Right cardiac atrium (tissue), 5 donors: ENCODE results near the gene KIF1B. TPM values are rescaled to one million over a fixed set of nuclear protein-coding genes. Genes with fewer than 3 reads are reported as not detected.
A peak's percentile ranks its signal among the peaks of the same experiment; 100 is the strongest.
"Not testable (repeated sequence)": the region's sequence is repeated elsewhere in the genome, so short reads cannot be mapped to it uniquely, and the experiment has no call there.

Source experiments
- ATAC-seq, 2 donors: fragments of 200-7000 bp; cut with Tn5 transposase; one replicate each; pipeline versions ENCODE4 v1.8.0 to v1.9.1; 2020; ENCODE audit warnings: moderate library complexity in 2 of 2, mild to moderate bottlenecking in 1 of 2
- DNase-seq, 3 donors: peaks; one replicate each; pipeline ENCODE4 v3.0.0-alpha.2; 2020
- H3K27ac ChIP-seq: one replicate; pipeline ENCODE4 v1.5.1; 2013; ENCODE audit warnings: mild to moderate bottlenecking, low read length, control low read depth, moderate library complexity
- H3K27me3 ChIP-seq: one replicate; pipeline ENCODE4 v1.6.1; 2013; ENCODE audit not compliant: control insufficient read depth, insufficient read depth
- H3K4me1 ChIP-seq: one replicate; pipeline ENCODE4 v1.6.1; 2013; ENCODE audit warnings: low read length; ENCODE audit not compliant: control insufficient read depth, insufficient read depth
- H3K4me3 ChIP-seq: one replicate; pipeline ENCODE4 v1.5.1; 2013; ENCODE audit warnings: low read length, control low read depth
- H3K9me3 ChIP-seq: one replicate; pipeline ENCODE4 v1.6.1; 2013; ENCODE audit warnings: low read length; ENCODE audit not compliant: control insufficient read depth
- WGBS: extraction: QIAGEN DNeasy Blood & Tissue Kit; methylation state at CpG from one replicate; pipeline ENCODE4 v1.1.7; 2013; 5-methylcytosine and 5-hydroxymethylcytosine counted together
- intact Hi-C, 4 donors: fragments of 100-400 bp; cut with DNase I; formaldehyde crosslinking; loops; one replicate each; pipeline versions ENCODE4 v1.11.0 to v1.14.0; 2022 to 2023
- polyA plus RNA-seq: library from polyadenylated mRNA; stranded (reverse); fragments of 200-250 nt; gene quantifications from one replicate; pipeline ENCODE4 v1.2.3, GENCODE V29; 2013
- total RNA-seq, 4 donors: library from RNA; stranded (reverse); fragmentation: NEBNext Ultra II Directional; extraction: Animal tissue kit (Norgen Biotek cat#: 25700); gene quantifications; one replicate each; pipeline ENCODE4 v1.2.1, GENCODE V29; 2021
- donor health status: healthy with polysubstance abuse.
- donor health status: DM: no; HTN: yes; CAD: no.
- donor health status: DM: no; HTN: no; CAD: no.
- donor health status: DM: no; HTN: yes; CAD: no; lungs with severe emphysema.
- donor health status: DM: yes; HTN: yes; CAD: no.

Gene KIF1B
- total and polyA plus RNA-seq, 5 donors, result 23.8 to 67.9 (median 62.2) TPM

GRCh38 chr1:10368194-10368593, 157.8 kb downstream of the KIF1B start:
- Histone ChIP-seq H3K4me3 (no peak overlapping the region), H3K4me1 (no peaks in the 10 kb centered on the region), H3K9me3 (no peaks in the 10 kb centered on the region), H3K27me3 (no peaks in the 10 kb centered on the region), H3K27ac (no peak overlapping the region)
- DNase-seq (no peak), ATAC-seq (no peak)
- intact Hi-C loops, result no loop called here
- 80% methylated on average over 6 of the region's 6 CpGs for WGBS

DNA sequence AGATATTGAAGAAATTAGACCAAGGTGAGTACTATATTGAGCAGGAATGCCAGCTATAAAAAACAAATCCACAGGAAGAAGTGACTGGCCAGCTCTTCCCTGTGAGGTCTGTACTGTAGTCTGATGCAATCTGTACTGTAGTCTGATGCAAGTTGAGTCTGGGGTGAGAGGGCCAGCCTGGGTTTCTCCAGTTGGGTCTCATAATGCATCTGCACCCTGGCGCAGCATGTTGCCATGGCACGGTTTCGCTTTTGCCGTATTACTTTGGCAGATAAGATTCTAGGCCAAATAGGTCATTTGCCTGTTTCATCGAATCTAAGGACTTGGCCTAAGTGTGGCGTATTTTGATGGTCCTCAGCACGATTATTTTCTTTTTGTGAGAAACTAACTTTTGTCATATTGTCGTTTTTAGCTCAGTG, 164.1 kb downstream of the KIF1B start:
- 88% methylated on average over 8 of the region's 8 CpGs for WGBS
- Histone ChIP-seq H3K27ac (no peak overlapping the region), H3K9me3 (no peaks in the 10 kb centered on the region), H3K27me3 (no peaks in the 10 kb centered on the region), H3K4me1 (peaks cover 4% of the 10 kb centered on the region), H3K4me3 (no peak overlapping the region)
- intact Hi-C loops, result loop anchor here in 1 of 4 donors (10.0 kb wide), 1 partner anchor 50 kb away; no protein-coding TSS in a partner anchor
- DNase-seq, result no peak
- no peak for ATAC-seq

DNA sequence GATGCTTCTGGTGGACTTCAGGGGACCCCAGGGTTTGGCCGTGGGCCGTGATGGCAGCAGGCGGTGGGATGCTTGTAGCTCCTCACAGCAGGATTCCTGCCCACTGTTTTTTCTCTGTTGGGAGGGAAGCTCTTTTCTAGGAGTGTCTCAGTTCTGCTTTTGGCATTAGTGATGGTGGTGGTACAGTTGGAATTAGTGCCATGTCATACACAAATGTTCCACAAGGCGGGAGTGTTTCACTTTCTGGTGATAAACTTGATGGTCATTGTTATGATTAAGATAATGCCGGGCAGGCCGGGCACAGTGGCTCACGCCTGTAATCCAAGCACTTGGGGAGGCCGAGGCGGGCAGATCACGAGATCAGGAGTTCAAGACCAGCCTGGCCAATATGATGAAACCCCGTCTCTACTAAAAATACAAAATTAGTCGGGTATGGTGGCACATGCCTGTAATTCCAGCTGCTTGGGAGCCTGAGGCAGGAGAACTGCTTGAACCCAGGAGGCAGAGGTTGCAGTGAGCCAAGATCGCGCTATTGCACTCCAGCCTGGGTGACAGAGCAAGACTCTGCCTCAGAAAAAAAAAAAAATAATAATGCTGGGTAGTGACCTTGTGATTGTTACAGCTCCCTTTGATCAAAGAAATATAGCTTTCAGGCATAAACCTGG, 167.1 kb downstream of the KIF1B start:
- peak; percentile 76 to 87 (median 82) for DNase-seq
- not testable (repeated sequence) for H3K4me1 ChIP-seq, H3K27ac ChIP-seq, H3K4me3 ChIP-seq, H3K27me3 ChIP-seq, H3K9me3 ChIP-seq
- intact Hi-C loops, result loop anchor here (2.0 to 10.0 kb wide), 3 partner anchors 47 to 51 kb away; no protein-coding TSS in a partner anchor
- WGBS, result 24% methylated on average over 14 of the region's 14 CpGs
- peak; percentile 78 to 89 for ATAC-seq

GRCh38 chr1:10378081-10378841, 167.9 kb downstream of the KIF1B start:
- H3K9me3 ChIP-seq, result no peaks in the 10 kb centered on the region
- intact Hi-C loops, result loop anchor here in 3 of 4 donors (5.0 to 10.0 kb wide), 2 partner anchors 47 to 49 kb away; no protein-coding TSS in a partner anchor
- peak; percentile 18 to 65 for ATAC-seq
- H3K27ac ChIP-seq, result no peak overlapping the region
- no peak overlapping the region for H3K4me3 ChIP-seq
- DNase-seq, result peak; percentile 49 to 70 (median 61)
- 59% methylated on average over 15 of the region's 15 CpGs for WGBS
- H3K4me1 ChIP-seq, result peaks cover 4% of the 10 kb centered on the region
- H3K27me3 ChIP-seq, result no peaks in the 10 kb centered on the region

GRCh38 chr1:10379101-10379620, 168.8 kb downstream of the KIF1B start:
- Histone ChIP-seq H3K27ac (no peak overlapping the region), H3K4me1 (peaks cover 4% of the 10 kb centered on the region), H3K27me3 (no peaks in the 10 kb centered on the region), H3K4me3 (no peak overlapping the region), H3K9me3 (no peaks in the 10 kb centered on the region)
- intact Hi-C loops, result loop anchor here in 3 of 4 donors (5.0 to 10.0 kb wide), 2 partner anchors 46 to 48 kb away; no protein-coding TSS in a partner anchor
- no peak for ATAC-seq
- WGBS, result 83% methylated on average over 10 of the region's 10 CpGs
- no peak for DNase-seq

GRCh38 chr1:10379676-10380075, 169.3 kb downstream of the KIF1B start:
- H3K4me1 ChIP-seq, result peaks cover 4% of the 10 kb centered on the region
- DNase-seq, result no peak

DNA sequence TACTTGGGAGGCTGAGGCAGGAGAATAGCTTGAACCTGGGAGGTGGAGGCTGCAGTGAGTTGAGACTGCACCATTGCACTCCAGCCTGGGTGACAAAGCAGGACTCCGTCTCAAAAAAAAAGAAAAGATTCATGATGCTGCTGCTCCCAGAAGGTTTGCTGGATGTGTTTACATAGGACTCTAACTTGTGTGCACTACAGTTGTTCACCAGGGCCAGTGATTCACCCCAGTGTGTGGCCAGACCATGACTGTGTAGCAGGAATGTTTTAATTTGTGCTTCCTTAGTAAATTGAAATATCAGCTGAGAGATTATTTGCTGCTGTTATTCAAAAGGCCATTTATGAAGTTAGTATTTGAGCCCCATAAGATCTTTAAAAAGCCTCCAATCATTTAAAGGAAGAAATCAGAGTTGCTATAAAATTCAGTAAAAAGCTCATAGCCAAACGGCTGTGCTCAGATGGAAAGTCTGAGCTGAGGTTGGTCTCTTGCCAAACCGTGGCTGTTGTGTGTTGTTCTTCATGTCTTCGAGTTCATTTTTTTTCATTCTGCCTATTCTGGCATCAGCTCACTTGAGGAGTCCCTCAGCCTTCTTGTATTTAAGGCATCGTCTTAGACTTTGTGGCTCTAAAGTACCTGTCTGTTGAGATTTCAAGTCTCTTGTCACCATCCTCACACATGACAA, 170.4 kb downstream of the KIF1B start:
- intact Hi-C loops, result no loop called here
- no peaks in the 10 kb centered on the region for H3K27me3 ChIP-seq
- no peaks in the 10 kb centered on the region for H3K9me3 ChIP-seq
- H3K4me1 ChIP-seq, result peaks cover 4% of the 10 kb centered on the region
- ATAC-seq (peak in 1 of 2 donors; percentile 42), DNase-seq (peak in 2 of 3 donors; percentile 41 to 74)
- H3K27ac ChIP-seq, result no peak overlapping the region
- 44% methylated on average over 5 of the region's 5 CpGs for WGBS
- no peak overlapping the region for H3K4me3 ChIP-seq

More at GRCh38 chr1:10379676-10380075, 169.3 kb downstream of the KIF1B start:
- H3K9me3 ChIP-seq, result no peaks in the 10 kb centered on the region
- no peak overlapping the region for H3K4me3 ChIP-seq
- no peak overlapping the region for H3K27ac ChIP-seq
- intact Hi-C loops, result loop anchor here in 3 of 4 donors (5.0 to 10.0 kb wide), 2 partner anchors 45 to 48 kb away; no protein-coding TSS in a partner anchor
- WGBS, result 96% methylated on average over 6 of the region's 6 CpGs
- no peaks in the 10 kb centered on the region for H3K27me3 ChIP-seq
- ATAC-seq, result no peak

GRCh38 chr1:10383630-10384029, 173.3 kb downstream of the KIF1B start:
- H3K9me3 ChIP-seq, result no peaks in the 10 kb centered on the region
- 85% methylated on average over 4 of the region's 4 CpGs for WGBS
- no peaks in the 10 kb centered on the region for H3K27me3 ChIP-seq
- H3K27ac ChIP-seq, result no peak overlapping the region
- DNase-seq (no peak), ATAC-seq (no peak)
- intact Hi-C loops, result no loop called here
- no peak overlapping the region for H3K4me3 ChIP-seq
- peaks cover 3% of the 10 kb centered on the region for H3K4me1 ChIP-seq

GRCh38 chr1:10384219-10384618, 173.8 kb downstream of the KIF1B start:
- no peak for DNase-seq
- intact Hi-C loops, result no loop called here
- H3K27ac ChIP-seq, result no peak overlapping the region
- H3K4me3 ChIP-seq, result no peak overlapping the region
- H3K9me3 ChIP-seq, result no peaks in the 10 kb centered on the region
- WGBS, result 94% methylated on average over 8 of the region's 8 CpGs
- peaks cover 3% of the 10 kb centered on the region for H3K4me1 ChIP-seq
- no peaks in the 10 kb centered on the region for H3K27me3 ChIP-seq
- no peak for ATAC-seq

DNA sequence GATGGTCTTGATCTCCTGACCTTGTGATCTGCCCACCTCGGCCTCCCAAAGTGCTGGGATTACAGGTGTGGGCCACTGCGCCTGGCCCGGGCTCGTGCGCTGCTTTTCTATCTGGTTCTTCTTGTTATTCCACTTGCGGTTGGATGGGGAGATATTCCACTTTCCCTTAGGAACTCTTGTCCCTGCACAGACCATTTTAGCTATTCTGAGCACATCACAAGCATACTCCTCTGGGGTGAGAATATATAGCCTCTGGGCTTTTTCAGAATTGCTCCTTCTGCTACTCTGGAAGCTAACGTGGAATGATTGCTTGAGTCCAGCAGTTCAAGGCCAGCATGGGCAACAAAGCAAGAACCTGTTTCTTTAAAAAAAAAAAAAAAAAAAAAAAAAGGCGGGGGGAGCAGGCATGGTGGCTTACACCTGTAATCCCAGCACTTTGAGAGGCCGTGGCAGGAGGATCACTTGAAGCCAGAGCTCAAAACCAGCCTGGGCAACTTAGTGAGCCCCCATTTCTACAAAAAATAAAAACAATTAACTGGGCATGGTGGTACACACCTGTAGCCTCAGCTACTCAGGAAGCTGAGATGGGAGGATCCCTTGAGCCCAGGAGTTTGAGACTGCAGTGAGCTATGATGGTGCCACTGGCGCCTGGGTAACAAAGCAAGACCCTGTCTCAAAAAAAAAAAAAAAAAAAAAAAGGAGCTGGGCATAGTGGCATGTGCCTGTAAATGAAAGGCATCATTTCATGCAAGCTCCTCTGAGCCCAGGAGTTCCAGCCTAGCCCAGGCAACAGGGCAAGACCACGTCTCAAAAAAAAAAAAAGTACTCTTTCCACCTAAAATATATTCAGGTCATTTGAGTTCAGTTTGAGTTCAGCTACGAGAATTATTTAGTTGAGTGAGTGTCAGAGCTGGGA, 176.6 kb downstream of the KIF1B start:
- DNase-seq, result no peak
- H3K4me3 ChIP-seq, result no peak overlapping the region
- peak overlapping the region; percentile 61 for H3K27ac ChIP-seq
- ATAC-seq, result no peak
- intact Hi-C loops, result no loop called here
- H3K9me3 ChIP-seq, result no peaks in the 10 kb centered on the region
- peaks cover 3% of the 10 kb centered on the region for H3K4me1 ChIP-seq
- H3K27me3 ChIP-seq, result no peaks in the 10 kb centered on the region
- 81% methylated on average over 12 of the region's 12 CpGs for WGBS
